Neural cell (in vitro differentiated cells): Measurements from ENCODE around the gene PHLDB1.

Experiments
- CTCF ChIP-seq: fragments of 450-650 bp; IDR thresholded peaks from 2 replicates; pipeline ENCODE4 v1.5.1; 2014; ENCODE audit warnings: antibody characterized with exemption, mild to moderate bottlenecking, moderate library complexity; ENCODE audit not compliant: poor library complexity, severe bottlenecking
- EP300 ChIP-seq: fragments of 450-650 bp; conservative IDR thresholded peaks from 2 replicates; pipeline ENCODE4 v1.6.1; 2014; ENCODE audit warnings: antibody characterized with exemption, mild to moderate bottlenecking, moderate library complexity; ENCODE audit not compliant: poor library complexity, severe bottlenecking
- EZH2 ChIP-seq: fragments of 200-600, 300-800 bp; shearing (Covaris generic), sonication (generic); IDR thresholded peaks from 2 replicates; pipeline ENCODE4 v1.6.1; 2014; ENCODE audit warnings: antibody characterized with exemption, low read length, borderline replicate concordance, mild to moderate bottlenecking; ENCODE audit not compliant: insufficient read depth, poor library complexity, severe bottlenecking
- MXI1 ChIP-seq: fragments of 450-650 bp; conservative IDR thresholded peaks from 2 replicates; pipeline ENCODE4 v1.6.1; 2014; ENCODE audit warnings: antibody characterized with exemption, mild to moderate bottlenecking; ENCODE audit not compliant: poor library complexity, severe bottlenecking
- POLR2AphosphoS5 ChIP-seq: IDR thresholded peaks from 2 replicates; pipeline ENCODE4 v1.6.1; 2012
- RAD21 ChIP-seq: fragments of 450-650 bp; conservative IDR thresholded peaks from 2 replicates; pipeline ENCODE4 v1.6.1; 2014; ENCODE audit warnings: antibody characterized with exemption, mild to moderate bottlenecking, moderate library complexity
- REST ChIP-seq: IDR thresholded peaks from 2 replicates; pipeline ENCODE4 v1.6.1; 2012; ENCODE audit warnings: borderline replicate concordance
- SMC3 ChIP-seq: fragments of 450-650 bp; conservative IDR thresholded peaks from 2 replicates; pipeline ENCODE4 v1.6.1; 2014; ENCODE audit warnings: antibody characterized with exemption, mild to moderate bottlenecking, moderate library complexity; ENCODE audit not compliant: poor library complexity
- TAF1 ChIP-seq: IDR thresholded peaks from 2 replicates; pipeline ENCODE4 v1.6.1; 2012; ENCODE audit warnings: low read depth

GRCh38 chr11:118587952-118588351 lies 19.5 kb upstream of the PHLDB1 start:
- TF ChIP-seq CTCF (no peak), TAF1 (no peak), RAD21 (no peak), EZH2 (no peak), POLR2AphosphoS5 (no peak), REST (no peak), EP300 (no peak), SMC3 (no peak), MXI1 (no peak)
